Ishikawa (cell line): ENCODE measurements around the gene KRTAP12-2.

Experiments
- CEBPB ChIP-seq: IDR thresholded peaks from 2 replicates; pipeline ENCODE4 v1.6.1; 2012
- CREB1 ChIP-seq: IDR thresholded peaks from 2 replicates; pipeline ENCODE4 v1.6.1; 2012; ENCODE audit warnings: low read depth
- EGR1 ChIP-seq: IDR thresholded peaks from 2 replicates; pipeline ENCODE4 v1.6.1; 2012
- EP300 ChIP-seq: IDR thresholded peaks from 2 replicates; pipeline ENCODE4 v1.6.1; 2012; ENCODE audit warnings: borderline replicate concordance
- FOXM1 ChIP-seq: IDR thresholded peaks from 2 replicates; pipeline ENCODE4 v1.6.1; 2012; ENCODE audit warnings: low read depth, borderline replicate concordance
- NFIC ChIP-seq: IDR thresholded peaks from 2 replicates; pipeline ENCODE4 v1.6.1; 2012
- RAD21 ChIP-seq: IDR thresholded peaks from 2 replicates; pipeline ENCODE4 v1.6.1; 2012; ENCODE audit warnings: low read depth
- TAF1 ChIP-seq: IDR thresholded peaks from 2 replicates; pipeline ENCODE4 v1.6.1; 2012; ENCODE audit warnings: low read depth, mild to moderate bottlenecking
- TCF12 ChIP-seq: IDR thresholded peaks from 2 replicates; pipeline ENCODE4 v1.6.1; 2012; ENCODE audit warnings: low read depth
- TEAD4 ChIP-seq: IDR thresholded peaks from 2 replicates; pipeline ENCODE4 v1.6.1; 2012
- YY1 ChIP-seq: IDR thresholded peaks from 2 replicates; pipeline ENCODE4 v1.6.1; 2012; ENCODE audit warnings: low read depth
- ZBTB7A ChIP-seq: IDR thresholded peaks from 2 replicates; pipeline ENCODE4 v1.6.1; 2012; ENCODE audit warnings: low read depth
- TF ChIP-seq, protein P1 (sequence below): IDR thresholded peaks from 2 replicates; pipeline ENCODE4 v1.6.1; 2012
- TF ChIP-seq, protein P2 (sequence below): IDR thresholded peaks from 2 replicates; pipeline ENCODE4 v1.6.1; 2012; ENCODE audit warnings: low read depth, mild to moderate bottlenecking
- TF ChIP-seq, protein P3 (sequence below): IDR thresholded peaks from 2 replicates; pipeline ENCODE4 v1.6.1; 2012

KRTAP12-2 gene

DNA sequence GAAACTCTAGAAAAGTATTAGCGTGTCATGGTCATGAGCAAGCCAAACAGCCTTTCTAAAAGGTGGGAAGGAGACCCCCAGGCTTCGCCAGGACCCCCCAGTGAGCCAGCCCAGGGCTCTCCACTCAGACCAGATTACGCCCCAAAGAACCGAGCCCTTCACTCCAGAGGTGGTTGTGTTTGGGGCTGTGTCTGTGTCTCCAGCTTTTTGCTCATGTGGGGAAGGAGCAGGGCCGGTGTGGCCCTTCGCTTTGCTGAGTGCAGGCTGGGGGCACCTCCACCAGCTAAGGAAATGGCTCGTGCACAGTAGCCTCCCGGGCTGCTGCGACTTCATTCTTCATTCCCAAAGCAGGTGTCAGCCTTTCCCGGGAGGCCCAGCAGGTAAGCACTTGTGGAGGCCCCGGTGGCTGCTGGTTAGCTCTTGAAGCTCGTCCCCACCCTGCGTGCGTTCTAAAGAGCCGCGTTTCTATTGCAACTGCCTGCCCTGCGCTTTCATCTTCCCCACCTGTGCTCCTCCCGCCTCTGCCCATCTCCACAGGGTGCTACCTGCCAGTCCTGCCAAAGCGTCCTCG is 44.1 kb upstream of the KRTAP12-2 start:
- no peak for TF ChIP-seq TCF12
- TF ChIP-seq, protein P1, sequence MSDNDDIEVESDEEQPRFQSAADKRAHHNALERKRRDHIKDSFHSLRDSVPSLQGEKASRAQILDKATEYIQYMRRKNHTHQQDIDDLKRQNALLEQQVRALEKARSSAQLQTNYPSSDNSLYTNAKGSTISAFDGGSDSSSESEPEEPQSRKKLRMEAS, result peak; percentile 40
- no peak for TF ChIP-seq EGR1

DNA sequence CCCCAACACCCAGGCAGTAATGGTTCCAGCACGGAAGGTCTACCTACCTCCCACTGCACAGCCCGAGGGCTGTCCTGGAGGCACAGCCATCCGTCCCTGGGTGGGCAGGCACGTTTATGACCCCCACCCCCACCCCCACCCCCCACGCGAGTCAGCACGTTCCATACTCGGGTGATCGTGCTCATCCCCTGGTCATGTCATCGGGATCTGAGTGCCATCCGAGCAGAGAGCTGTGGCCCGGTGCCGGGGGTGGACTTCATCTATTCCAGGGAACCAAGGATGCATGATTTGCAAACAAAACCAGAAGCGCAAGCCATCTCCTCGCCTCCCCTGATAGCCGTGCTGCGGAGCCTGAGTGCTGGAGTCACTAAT is 43.6 kb upstream of the KRTAP12-2 start:
- TF ChIP-seq FOXM1, result no peak
- TF ChIP-seq ZBTB7A, result no peak
- no peak for TF ChIP-seq TEAD4
- TF ChIP-seq CEBPB, result no peak
- TF ChIP-seq TAF1, result no peak
- TF ChIP-seq YY1, result no peak
- TF ChIP-seq, protein P2, sequence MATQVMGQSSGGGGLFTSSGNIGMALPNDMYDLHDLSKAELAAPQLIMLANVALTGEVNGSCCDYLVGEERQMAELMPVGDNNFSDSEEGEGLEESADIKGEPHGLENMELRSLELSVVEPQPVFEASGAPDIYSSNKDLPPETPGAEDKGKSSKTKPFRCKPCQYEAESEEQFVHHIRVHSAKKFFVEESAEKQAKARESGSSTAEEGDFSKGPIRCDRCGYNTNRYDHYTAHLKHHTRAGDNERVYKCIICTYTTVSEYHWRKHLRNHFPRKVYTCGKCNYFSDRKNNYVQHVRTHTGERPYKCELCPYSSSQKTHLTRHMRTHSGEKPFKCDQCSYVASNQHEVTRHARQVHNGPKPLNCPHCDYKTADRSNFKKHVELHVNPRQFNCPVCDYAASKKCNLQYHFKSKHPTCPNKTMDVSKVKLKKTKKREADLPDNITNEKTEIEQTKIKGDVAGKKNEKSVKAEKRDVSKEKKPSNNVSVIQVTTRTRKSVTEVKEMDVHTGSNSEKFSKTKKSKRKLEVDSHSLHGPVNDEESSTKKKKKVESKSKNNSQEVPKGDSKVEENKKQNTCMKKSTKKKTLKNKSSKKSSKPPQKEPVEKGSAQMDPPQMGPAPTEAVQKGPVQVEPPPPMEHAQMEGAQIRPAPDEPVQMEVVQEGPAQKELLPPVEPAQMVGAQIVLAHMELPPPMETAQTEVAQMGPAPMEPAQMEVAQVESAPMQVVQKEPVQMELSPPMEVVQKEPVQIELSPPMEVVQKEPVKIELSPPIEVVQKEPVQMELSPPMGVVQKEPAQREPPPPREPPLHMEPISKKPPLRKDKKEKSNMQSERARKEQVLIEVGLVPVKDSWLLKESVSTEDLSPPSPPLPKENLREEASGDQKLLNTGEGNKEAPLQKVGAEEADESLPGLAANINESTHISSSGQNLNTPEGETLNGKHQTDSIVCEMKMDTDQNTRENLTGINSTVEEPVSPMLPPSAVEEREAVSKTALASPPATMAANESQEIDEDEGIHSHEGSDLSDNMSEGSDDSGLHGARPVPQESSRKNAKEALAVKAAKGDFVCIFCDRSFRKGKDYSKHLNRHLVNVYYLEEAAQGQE, result no peak
- no peak for TF ChIP-seq TCF12
- TF ChIP-seq, protein P1, result no peak
- TF ChIP-seq, protein P3, sequence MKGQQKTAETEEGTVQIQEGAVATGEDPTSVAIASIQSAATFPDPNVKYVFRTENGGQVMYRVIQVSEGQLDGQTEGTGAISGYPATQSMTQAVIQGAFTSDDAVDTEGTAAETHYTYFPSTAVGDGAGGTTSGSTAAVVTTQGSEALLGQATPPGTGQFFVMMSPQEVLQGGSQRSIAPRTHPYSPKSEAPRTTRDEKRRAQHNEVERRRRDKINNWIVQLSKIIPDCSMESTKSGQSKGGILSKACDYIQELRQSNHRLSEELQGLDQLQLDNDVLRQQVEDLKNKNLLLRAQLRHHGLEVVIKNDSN, result no peak
- TF ChIP-seq RAD21, result no peak
- no peak for TF ChIP-seq EP300
- TF ChIP-seq CREB1, result no peak
- TF ChIP-seq NFIC, result no peak
- TF ChIP-seq EGR1, result no peak

DNA sequence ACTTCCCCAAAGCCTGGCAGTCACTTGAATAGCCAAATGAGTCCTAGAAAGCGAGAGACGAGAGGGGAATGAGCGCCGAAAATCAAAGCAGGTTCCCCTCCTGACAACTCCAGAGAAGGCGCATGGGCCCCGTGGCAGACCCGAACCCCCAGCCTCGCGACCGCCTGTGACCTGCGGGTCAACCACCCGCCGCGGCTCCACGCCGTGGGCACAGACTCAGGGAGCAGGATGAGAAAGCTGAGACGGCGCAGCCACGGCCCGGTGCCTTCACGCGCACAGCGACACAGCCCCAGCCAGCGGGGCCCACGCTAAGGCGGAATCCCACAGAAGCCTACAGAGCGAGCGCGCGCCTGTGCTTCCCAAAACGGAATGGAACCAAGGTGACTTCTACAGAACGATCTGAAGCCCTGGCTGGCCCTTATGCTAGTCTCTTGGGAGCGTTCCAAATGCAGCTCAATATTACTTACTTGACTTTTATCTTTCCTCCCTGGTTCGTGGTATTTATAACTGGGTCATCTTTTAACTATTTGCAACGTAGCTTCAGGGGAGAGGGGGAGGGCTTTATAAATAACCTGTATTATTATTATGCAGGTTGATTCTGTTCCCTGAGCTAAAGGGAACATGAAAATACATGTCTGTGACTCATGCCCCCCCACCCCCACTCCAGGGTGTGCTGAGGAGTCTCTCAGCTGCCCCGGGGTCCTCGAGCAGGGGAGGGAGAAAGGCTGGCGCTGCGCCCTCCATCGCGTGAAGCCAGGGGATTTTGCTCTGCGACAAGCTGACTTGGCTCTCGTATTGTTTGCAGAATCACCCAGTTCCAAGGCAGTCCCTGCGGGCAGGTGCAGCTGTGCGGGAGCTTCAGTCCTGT is 42.9 kb upstream of the KRTAP12-2 start:
- TF ChIP-seq EGR1 (no peak), CEBPB (no peak), EP300 (no peak), TAF1 (no peak), RAD21 (no peak), ZBTB7A (no peak), CREB1 (no peak), TEAD4 (no peak), FOXM1 (no peak), NFIC (no peak), TCF12 (no peak), YY1 (no peak)
- TF ChIP-seq, protein P2, result no peak
- TF ChIP-seq, protein P1, result no peak
- TF ChIP-seq, protein P3, result no peak

DNA sequence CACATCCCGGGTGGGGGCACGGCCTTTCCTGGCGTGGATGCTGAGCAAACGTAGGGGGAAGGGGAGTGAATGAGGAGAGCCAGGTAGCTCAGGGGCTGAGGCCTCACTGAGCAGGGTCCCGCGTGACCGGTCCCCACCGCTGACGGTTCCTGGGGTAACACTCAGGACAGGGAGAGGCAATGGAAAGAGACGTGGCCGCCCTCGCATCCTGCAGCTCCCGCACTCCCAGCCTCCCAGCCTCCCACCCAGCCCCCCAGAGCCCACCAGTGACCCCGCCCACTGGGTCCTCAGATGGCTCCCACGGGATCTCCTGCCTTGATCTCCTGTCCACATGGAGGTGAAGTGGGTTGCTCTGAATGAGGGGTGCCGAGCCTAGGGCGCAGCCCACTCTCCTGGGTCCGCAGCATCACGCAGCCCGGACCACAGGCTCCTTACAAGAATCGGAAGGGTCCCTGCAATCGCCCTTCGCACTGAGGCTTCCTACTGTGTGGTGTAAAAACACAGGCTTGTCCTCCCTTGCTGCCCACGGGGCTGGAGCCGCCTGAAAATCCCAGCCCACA is 42.2 kb upstream of the KRTAP12-2 start:
- no peak for TF ChIP-seq TEAD4
- TF ChIP-seq EGR1, result no peak
- TF ChIP-seq, protein P2, result no peak
- TF ChIP-seq, protein P3, result no peak
- no peak for TF ChIP-seq EP300
- TF ChIP-seq, protein P1, result no peak
- no peak for TF ChIP-seq CREB1
- no peak for TF ChIP-seq RAD21
- no peak for TF ChIP-seq FOXM1
- TF ChIP-seq CEBPB, result no peak
- no peak for TF ChIP-seq TAF1
- no peak for TF ChIP-seq YY1
